ENCODE data around the gene ZMYND10. TPM values are rescaled to one million over a fixed set of nuclear protein-coding genes. Genes with fewer than 3 reads are reported as not detected.

ZMYND10 gene
- total and polyA plus RNA-seq, 10 donors: 0.56 to 2.2 (median 1.2) TPM; not detected in 1

DNA sequence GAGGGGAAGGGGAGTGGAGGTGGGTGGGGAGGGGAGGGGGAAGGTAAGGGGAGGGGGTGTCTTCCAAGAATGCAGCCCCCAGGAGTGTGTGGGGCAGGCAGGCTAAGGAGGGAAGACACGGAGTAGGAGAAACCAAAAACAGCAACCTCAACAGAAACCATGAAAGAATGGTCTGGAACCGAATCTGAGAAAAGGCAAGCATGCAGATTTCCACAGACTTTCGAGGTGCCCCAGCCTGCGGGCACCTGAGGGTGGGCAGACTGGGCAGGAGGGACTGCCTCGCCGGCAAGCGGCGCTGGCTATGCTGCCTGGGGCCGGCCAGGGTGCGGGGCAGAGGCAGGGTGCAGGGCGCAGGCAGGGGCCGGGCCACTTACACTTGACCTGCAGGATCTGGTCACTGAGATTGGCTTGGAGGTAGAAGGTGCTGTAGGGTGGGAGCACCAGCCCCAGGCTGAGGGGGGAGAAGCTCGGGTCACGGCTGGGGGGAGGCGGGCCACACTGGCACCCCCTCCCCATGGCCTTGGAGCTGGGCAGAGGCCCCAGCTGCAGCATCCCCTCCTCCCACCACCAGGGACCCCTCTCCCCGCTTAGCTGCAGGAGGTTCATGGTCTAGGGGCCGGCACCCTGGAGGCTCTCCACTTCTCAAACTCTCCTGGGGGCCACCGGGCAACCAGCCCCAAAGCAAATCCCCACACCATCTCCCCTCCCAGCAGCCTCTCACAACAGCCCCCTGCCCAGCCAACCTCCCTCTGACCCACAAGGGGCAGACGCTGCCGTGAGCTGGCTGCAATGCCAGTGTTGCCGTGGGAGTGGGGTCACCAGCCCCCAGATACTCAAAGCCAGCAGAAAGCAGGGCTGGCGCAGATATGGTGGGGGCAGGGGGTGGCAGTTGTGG is 29.1 kb upstream of the ZMYND10 start:
- TF ChIP-seq POLR2AphosphoS5 (IDR thresholded peaks at IDR 0.05): no peak
- TF ChIP-seq, protein P1, sequence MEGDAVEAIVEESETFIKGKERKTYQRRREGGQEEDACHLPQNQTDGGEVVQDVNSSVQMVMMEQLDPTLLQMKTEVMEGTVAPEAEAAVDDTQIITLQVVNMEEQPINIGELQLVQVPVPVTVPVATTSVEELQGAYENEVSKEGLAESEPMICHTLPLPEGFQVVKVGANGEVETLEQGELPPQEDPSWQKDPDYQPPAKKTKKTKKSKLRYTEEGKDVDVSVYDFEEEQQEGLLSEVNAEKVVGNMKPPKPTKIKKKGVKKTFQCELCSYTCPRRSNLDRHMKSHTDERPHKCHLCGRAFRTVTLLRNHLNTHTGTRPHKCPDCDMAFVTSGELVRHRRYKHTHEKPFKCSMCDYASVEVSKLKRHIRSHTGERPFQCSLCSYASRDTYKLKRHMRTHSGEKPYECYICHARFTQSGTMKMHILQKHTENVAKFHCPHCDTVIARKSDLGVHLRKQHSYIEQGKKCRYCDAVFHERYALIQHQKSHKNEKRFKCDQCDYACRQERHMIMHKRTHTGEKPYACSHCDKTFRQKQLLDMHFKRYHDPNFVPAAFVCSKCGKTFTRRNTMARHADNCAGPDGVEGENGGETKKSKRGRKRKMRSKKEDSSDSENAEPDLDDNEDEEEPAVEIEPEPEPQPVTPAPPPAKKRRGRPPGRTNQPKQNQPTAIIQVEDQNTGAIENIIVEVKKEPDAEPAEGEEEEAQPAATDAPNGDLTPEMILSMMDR (IDR thresholded peaks at IDR 0.05 in 8 of 11, conservative IDR thresholded peaks at IDR 0.05 in 3 of 11): no peak
- intact Hi-C loops (cut with DNase I; ENCODE audit: low total_unique reads): no loop called here
- Histone ChIP-seq H3K27ac (no peak overlapping the region), H3K27me3 (replicated peaks in 1 of 7) (peaks cover 0 to 14% (median 0%) of the 10 kb centered on the region in 7 donors), H3K4me1 (no peaks in the 10 kb centered on the region), H3K36me3 (no peaks in the 10 kb centered on the region), H3K4me3 (no peak overlapping the region), H3K9me3 (no peaks in the 10 kb centered on the region)
- DNase-seq: no peak
- 71 to 84% (median 76%) methylated on average over 18 to 22 of the region's 22 CpGs for WGBS, 5 donors

- intact Hi-C loops (cut with DNase I; ENCODE audit: low total_unique reads): no loop called here
- TF ChIP-seq POLR2AphosphoS5 (IDR thresholded peaks at IDR 0.05) (no peak), POLR2A (IDR thresholded peaks at IDR 0.05) (no peak)
- TF ChIP-seq, protein P1 (IDR thresholded peaks at IDR 0.05 in 8 of 11, conservative IDR thresholded peaks at IDR 0.05 in 3 of 11): no peak
- WGBS, 5 donors: 53 to 65% (median 60%) methylated on average over 12 of the region's 12 CpGs
- no peaks in the 10 kb centered on the region for H3K4me1 ChIP-seq
- H3K27ac ChIP-seq: no peak overlapping the region
- H3K27me3 ChIP-seq (replicated peaks in 1 of 7): peaks cover 0 to 14% (median 0%) of the 10 kb centered on the region in 7 donors
- no peak overlapping the region for H3K4me3 ChIP-seq
- no peaks in the 10 kb centered on the region for H3K9me3 ChIP-seq
- DNase-seq: no peak
- H3K36me3 ChIP-seq: no peaks in the 10 kb centered on the region
Measured at GRCh38 chr3:50373146-50374051, 27.9 kb upstream of the ZMYND10 start.

DNA sequence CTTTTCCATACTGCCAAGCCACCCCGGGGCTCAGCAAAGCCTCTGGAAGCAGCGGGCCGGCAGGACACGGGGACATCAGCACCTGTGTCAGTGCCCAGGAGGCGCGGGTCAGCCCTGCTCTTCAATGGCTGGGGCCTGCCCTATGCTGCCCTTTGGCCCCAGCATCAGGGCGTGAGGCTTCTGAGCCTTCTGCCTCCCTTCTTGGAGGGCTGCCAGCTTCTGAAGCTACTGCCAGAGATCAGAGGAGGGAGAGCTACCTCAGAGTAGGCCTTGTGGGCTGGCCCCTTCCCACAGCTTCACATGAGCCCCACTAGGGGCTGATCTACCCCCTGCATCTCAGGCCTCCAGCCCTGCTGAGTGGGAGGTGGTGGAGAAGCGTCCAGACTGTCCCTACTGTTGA is 26.8 kb upstream of the ZMYND10 start:
- peaks cover 0 to 14% (median 0%) of the 10 kb centered on the region in 7 donors for H3K27me3 ChIP-seq (replicated peaks in 1 of 7)
- intact Hi-C loops (cut with DNase I; ENCODE audit: low total_unique reads): no loop called here
- no peak for TF ChIP-seq POLR2A (IDR thresholded peaks at IDR 0.05)
- no peak for TF ChIP-seq POLR2AphosphoS5 (IDR thresholded peaks at IDR 0.05)
- TF ChIP-seq, protein P1 (IDR thresholded peaks at IDR 0.05 in 8 of 11, conservative IDR thresholded peaks at IDR 0.05 in 3 of 11): no peak
- WGBS, 5 donors: 65 to 76% (median 72%) methylated on average over 7 to 8 of the region's 8 CpGs
- H3K9me3 ChIP-seq: no peaks in the 10 kb centered on the region
- DNase-seq: no peak
- no peak overlapping the region for H3K4me3 ChIP-seq
- peaks cover 0 to 5% (median 0%) of the 10 kb centered on the region in 6 donors for H3K4me1 ChIP-seq
- H3K36me3 ChIP-seq: no peaks in the 10 kb centered on the region
- no peak overlapping the region for H3K27ac ChIP-seq
